Liver (tissue), 9 donors: ENCODE data around the gene LRPPRC. TPM values are rescaled to one million over a fixed set of nuclear protein-coding genes. Genes with fewer than 3 reads are reported as not detected.
"Not testable (repeated sequence)": the region's sequence is repeated elsewhere in the genome, so short reads cannot be mapped to it uniquely, and the experiment has no call there.

Experiments
- DNase-seq: peaks from one replicate; pipeline ENCODE4 v3.0.0-alpha.2; 2017; ENCODE audit warnings: low spot score
- H3K27ac ChIP-seq, 2 donors: one replicate each; pipeline ENCODE4 v1.7.0; 2013; ENCODE audit warnings: inconsistent platforms in 2 of 2, low read length in 2 of 2, control low read depth in 1 of 2, low read depth in 1 of 2, mild to moderate bottlenecking in 1 of 2
- H3K27me3 ChIP-seq, 4 donors: one replicate each; pipeline versions ENCODE4 v1.6.1 to v1.7.0; 2013; ENCODE audit warnings: low read length in 3 of 4, inconsistent platforms in 1 of 4, mild to moderate bottlenecking in 1 of 4, moderate library complexity in 1 of 4; ENCODE audit not compliant: control insufficient read depth in 4 of 4, insufficient read depth in 4 of 4
- H3K36me3 ChIP-seq, 4 donors: one replicate each; pipeline versions ENCODE4 v1.6.1 to v1.7.0; 2013; ENCODE audit warnings: low read length in 3 of 4, mild to moderate bottlenecking in 3 of 4, low read depth in 1 of 4, moderate library complexity in 1 of 4; ENCODE audit not compliant: control insufficient read depth in 4 of 4, insufficient read depth in 3 of 4
- H3K4me1 ChIP-seq, 4 donors: one replicate each; pipeline versions ENCODE4 v1.6.1 to v1.7.0; 2013; ENCODE audit warnings: low read length in 3 of 4, mild to moderate bottlenecking in 3 of 4, moderate library complexity in 1 of 4; ENCODE audit not compliant: control insufficient read depth in 4 of 4, insufficient read depth in 4 of 4
- H3K4me3 ChIP-seq, 3 donors: one replicate each; pipeline versions ENCODE4 v1.6.1 to v1.7.0; 2013; ENCODE audit warnings: low read length in 3 of 3, control low read depth in 1 of 3, low read depth in 1 of 3, mild to moderate bottlenecking in 1 of 3
- H3K9ac ChIP-seq, 2 donors: one replicate each; pipeline ENCODE4 v1.7.0; 2013; ENCODE audit warnings: low read length in 2 of 2, mild to moderate bottlenecking in 2 of 2, moderate library complexity in 2 of 2, control low read depth in 1 of 2, low read depth in 1 of 2
- H3K9me3 ChIP-seq, 4 donors: one replicate each; pipeline versions ENCODE4 v1.6.1 to v1.7.0; 2013; ENCODE audit warnings: low read length in 3 of 4; ENCODE audit not compliant: control insufficient read depth in 4 of 4
- EGR1 ChIP-seq, 2 donors: IDR thresholded peaks; 2 replicates each; pipeline ENCODE4 v1.6.1; 2016 to 2018; ENCODE audit warnings: antibody characterized with exemption in 2 of 2, low read depth in 2 of 2
- FOXA1 ChIP-seq: IDR thresholded peaks from 2 replicates; pipeline ENCODE4 v1.6.1; 2016; ENCODE audit warnings: antibody characterized with exemption
- FOXA2 ChIP-seq: IDR thresholded peaks from 2 replicates; pipeline ENCODE4 v1.6.1; 2016; ENCODE audit warnings: antibody characterized with exemption
- GABPA ChIP-seq, 2 donors: IDR thresholded peaks in 1 of 2; conservative IDR thresholded peaks in 1 of 2; 2 replicates each; pipeline ENCODE4 v1.6.1; 2016; ENCODE audit warnings: antibody characterized with exemption in 2 of 2, mild to moderate bottlenecking in 1 of 2, moderate library complexity in 1 of 2
- HNF4A ChIP-seq, 2 donors: conservative IDR thresholded peaks; 2 replicates each; pipeline ENCODE4 v1.6.1; 2016; ENCODE audit warnings: antibody characterized with exemption in 2 of 2, mild to moderate bottlenecking in 2 of 2
- HNF4G ChIP-seq: IDR thresholded peaks from 2 replicates; pipeline ENCODE4 v1.6.1; 2016; ENCODE audit warnings: antibody characterized with exemption
- JUND ChIP-seq, 2 donors: IDR thresholded peaks; 2 replicates each; pipeline ENCODE4 v1.6.1; 2016; ENCODE audit warnings: antibody characterized with exemption in 2 of 2
- MAX ChIP-seq: IDR thresholded peaks from 2 replicates; pipeline ENCODE4 v1.6.1; 2016; ENCODE audit warnings: antibody characterized with exemption
- NR2F2 ChIP-seq: IDR thresholded peaks from 2 replicates; pipeline ENCODE4 v1.6.1; 2016; ENCODE audit warnings: antibody characterized with exemption
- RAD21 ChIP-seq, 2 donors: IDR thresholded peaks; 2 replicates each; pipeline ENCODE4 v1.6.1; 2016; ENCODE audit warnings: antibody characterized with exemption in 2 of 2, mild to moderate bottlenecking in 2 of 2
- REST ChIP-seq: IDR thresholded peaks from 2 replicates; pipeline ENCODE4 v1.6.1; 2016; ENCODE audit warnings: antibody characterized with exemption, mild to moderate bottlenecking
- RXRA ChIP-seq, 2 donors: IDR thresholded peaks; 2 replicates each; pipeline ENCODE4 v1.6.1; 2017 to 2018; ENCODE audit warnings: antibody characterized with exemption in 2 of 2, mild to moderate bottlenecking in 1 of 2
- SP1 ChIP-seq: IDR thresholded peaks from 2 replicates; pipeline ENCODE4 v1.6.1; 2018; ENCODE audit warnings: antibody characterized with exemption, mild to moderate bottlenecking
- TAF1 ChIP-seq: conservative IDR thresholded peaks from 2 replicates; pipeline ENCODE4 v1.6.1; 2016; ENCODE audit warnings: antibody characterized with exemption, mild to moderate bottlenecking
- YY1 ChIP-seq: IDR thresholded peaks from 2 replicates; pipeline ENCODE4 v1.6.1; 2016; ENCODE audit warnings: antibody characterized with exemption, mild to moderate bottlenecking
- WGBS: extraction: QIAGEN DNeasy Blood & Tissue Kit; methylation state at CpG from one replicate; pipeline ENCODE4 v1.1.7; 2013; 5-methylcytosine and 5-hydroxymethylcytosine counted together
- polyA plus RNA-seq, 2 donors: library from polyadenylated mRNA; stranded (reverse) in 1 of 2; unstranded in 1 of 2; fragments of 200-250 nt in 1 of 2; fragments of >200 nt in 1 of 2; fragmentation: Nextera tagmentation in 1 of 2; extraction: Ambion mirVana in 1 of 2; gene quantifications; one replicate each; pipeline versions ENCODE4 v1.2.1 to v1.2.3, GENCODE V29; 2013 to 2015
- total RNA-seq, 2 donors: library from RNA; depleted of rRNA; stranded (reverse); fragments of >200 nt; gene quantifications; one replicate each; pipeline ENCODE4 v1.2.3, GENCODE V29; 2014
- TF ChIP-seq, protein P1 (sequence below): IDR thresholded peaks from 2 replicates; pipeline ENCODE4 v1.6.1; 2016; ENCODE audit warnings: antibody characterized with exemption
- TF ChIP-seq, protein P2 (sequence below): fragments of 150-350 bp; IDR thresholded peaks from 2 replicates; pipeline ENCODE4 v1.5.1; 2017; ENCODE audit warnings: improper control_type of control experiment, low read depth, low read length; ENCODE audit not compliant: missing input control
- TF ChIP-seq, protein P3 (sequence below): IDR thresholded peaks from 2 replicates; pipeline ENCODE4 v1.6.1; 2016; ENCODE audit warnings: antibody characterized with exemption
- donor health status: healthy.
- donor health status: healthy.
- donor health status: healthy.
- donor health status: healthy.
- donor health status: healthy.

Gene LRPPRC
- total and polyA plus RNA-seq, 4 donors = 24.5 to 62.3 (median 34.4) TPM

DNA sequence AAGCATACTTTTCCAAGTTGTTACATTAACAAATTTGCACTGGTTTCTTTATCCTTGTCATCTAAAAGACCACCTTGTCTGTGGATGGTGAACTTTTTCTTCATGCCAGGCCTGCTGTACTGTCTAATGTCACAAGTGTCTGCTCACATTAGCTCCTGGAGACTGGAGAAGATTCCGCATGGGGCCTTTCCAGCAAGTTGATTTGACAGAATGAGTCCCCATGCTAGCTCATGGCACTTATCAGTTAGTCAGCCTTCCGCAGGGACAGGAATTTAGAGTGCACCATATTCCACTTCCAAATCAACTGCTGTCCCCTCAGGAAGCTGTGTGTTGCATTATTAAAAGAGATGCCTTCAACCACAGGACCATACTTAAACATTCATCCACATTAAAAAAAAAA is 41.4 kb upstream of the LRPPRC start:
- H3K9ac ChIP-seq = no peak overlapping the region
- no peaks in the 10 kb centered on the region for H3K27me3 ChIP-seq
- no peaks in the 10 kb centered on the region for H3K36me3 ChIP-seq
- H3K4me3 ChIP-seq = no peak overlapping the region
- no peak overlapping the region for H3K27ac ChIP-seq
- no peak for TF ChIP-seq MAX
- no peak for TF ChIP-seq HNF4G
- TF ChIP-seq YY1 = no peak
- no peak for TF ChIP-seq HNF4A (conservative IDR thresholded peaks at IDR 0.05)
- TF ChIP-seq FOXA2 = no peak
- TF ChIP-seq, protein P1, sequence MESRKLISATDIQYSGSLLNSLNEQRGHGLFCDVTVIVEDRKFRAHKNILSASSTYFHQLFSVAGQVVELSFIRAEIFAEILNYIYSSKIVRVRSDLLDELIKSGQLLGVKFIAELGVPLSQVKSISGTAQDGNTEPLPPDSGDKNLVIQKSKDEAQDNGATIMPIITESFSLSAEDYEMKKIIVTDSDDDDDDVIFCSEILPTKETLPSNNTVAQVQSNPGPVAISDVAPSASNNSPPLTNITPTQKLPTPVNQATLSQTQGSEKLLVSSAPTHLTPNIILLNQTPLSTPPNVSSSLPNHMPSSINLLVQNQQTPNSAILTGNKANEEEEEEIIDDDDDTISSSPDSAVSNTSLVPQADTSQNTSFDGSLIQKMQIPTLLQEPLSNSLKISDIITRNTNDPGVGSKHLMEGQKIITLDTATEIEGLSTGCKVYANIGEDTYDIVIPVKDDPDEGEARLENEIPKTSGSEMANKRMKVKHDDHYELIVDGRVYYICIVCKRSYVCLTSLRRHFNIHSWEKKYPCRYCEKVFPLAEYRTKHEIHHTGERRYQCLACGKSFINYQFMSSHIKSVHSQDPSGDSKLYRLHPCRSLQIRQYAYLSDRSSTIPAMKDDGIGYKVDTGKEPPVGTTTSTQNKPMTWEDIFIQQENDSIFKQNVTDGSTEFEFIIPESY = no peak
- TF ChIP-seq, protein P2, sequence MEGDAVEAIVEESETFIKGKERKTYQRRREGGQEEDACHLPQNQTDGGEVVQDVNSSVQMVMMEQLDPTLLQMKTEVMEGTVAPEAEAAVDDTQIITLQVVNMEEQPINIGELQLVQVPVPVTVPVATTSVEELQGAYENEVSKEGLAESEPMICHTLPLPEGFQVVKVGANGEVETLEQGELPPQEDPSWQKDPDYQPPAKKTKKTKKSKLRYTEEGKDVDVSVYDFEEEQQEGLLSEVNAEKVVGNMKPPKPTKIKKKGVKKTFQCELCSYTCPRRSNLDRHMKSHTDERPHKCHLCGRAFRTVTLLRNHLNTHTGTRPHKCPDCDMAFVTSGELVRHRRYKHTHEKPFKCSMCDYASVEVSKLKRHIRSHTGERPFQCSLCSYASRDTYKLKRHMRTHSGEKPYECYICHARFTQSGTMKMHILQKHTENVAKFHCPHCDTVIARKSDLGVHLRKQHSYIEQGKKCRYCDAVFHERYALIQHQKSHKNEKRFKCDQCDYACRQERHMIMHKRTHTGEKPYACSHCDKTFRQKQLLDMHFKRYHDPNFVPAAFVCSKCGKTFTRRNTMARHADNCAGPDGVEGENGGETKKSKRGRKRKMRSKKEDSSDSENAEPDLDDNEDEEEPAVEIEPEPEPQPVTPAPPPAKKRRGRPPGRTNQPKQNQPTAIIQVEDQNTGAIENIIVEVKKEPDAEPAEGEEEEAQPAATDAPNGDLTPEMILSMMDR = no peak
- TF ChIP-seq TAF1 = no peak
- TF ChIP-seq FOXA1 = no peak
- TF ChIP-seq RXRA (IDR thresholded peaks at IDR 0.05) = no peak
- TF ChIP-seq JUND (IDR thresholded peaks at IDR 0.05) = no peak
- no peaks in the 10 kb centered on the region for H3K4me1 ChIP-seq
- whole genome bisulfite sequencing = 91% methylated on average over 2 of the region's 2 CpGs
- no peak for DNase-seq
- H3K9me3 ChIP-seq = no peaks in the 10 kb centered on the region

DNA sequence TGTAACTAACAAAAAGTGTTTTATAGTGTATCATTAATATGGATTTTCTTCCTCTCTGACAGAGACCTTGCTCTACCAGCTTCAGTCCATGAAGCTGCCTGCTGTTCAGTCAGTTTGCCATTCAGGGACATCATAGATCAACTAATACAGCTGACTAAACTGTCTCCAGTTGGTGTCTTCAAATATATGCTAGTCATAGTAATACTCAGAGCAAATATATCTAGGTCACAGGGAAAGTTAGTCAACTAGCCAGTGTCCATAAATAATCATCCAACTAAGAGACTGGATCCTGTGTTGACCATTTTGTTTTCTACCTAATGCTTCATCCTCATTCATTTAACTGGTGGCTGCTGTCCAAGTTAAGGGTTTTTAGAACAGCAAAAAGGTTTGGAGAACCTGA is 38.2 kb upstream of the LRPPRC start:
- Histone ChIP-seq H3K36me3 (no peaks in the 10 kb centered on the region), H3K9me3 (no peaks in the 10 kb centered on the region), H3K4me1 (no peaks in the 10 kb centered on the region), H3K27me3 (no peaks in the 10 kb centered on the region), H3K9ac (no peak overlapping the region), H3K27ac (no peak overlapping the region), H3K4me3 (no peak overlapping the region)
- no peak for DNase-seq
- TF ChIP-seq, protein P3, sequence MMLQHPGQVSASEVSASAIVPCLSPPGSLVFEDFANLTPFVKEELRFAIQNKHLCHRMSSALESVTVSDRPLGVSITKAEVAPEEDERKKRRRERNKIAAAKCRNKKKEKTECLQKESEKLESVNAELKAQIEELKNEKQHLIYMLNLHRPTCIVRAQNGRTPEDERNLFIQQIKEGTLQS = no peak
- TF ChIP-seq, protein P2 = no peak
- TF ChIP-seq REST (no peak), NR2F2 (no peak), FOXA1 (no peak), GABPA (IDR thresholded peaks at IDR 0.05 in 1 of 2, conservative IDR thresholded peaks at IDR 0.05 in 1 of 2) (no peak), YY1 (no peak), EGR1 (IDR thresholded peaks at IDR 0.05; ENCODE audit: low read depth in 2 of 2) (no peak), RAD21 (IDR thresholded peaks at IDR 0.05) (no peak), MAX (no peak), JUND (IDR thresholded peaks at IDR 0.05) (no peak), SP1 (no peak), HNF4G (no peak), HNF4A (conservative IDR thresholded peaks at IDR 0.05) (no peak), RXRA (IDR thresholded peaks at IDR 0.05) (no peak), FOXA2 (no peak)

DNA sequence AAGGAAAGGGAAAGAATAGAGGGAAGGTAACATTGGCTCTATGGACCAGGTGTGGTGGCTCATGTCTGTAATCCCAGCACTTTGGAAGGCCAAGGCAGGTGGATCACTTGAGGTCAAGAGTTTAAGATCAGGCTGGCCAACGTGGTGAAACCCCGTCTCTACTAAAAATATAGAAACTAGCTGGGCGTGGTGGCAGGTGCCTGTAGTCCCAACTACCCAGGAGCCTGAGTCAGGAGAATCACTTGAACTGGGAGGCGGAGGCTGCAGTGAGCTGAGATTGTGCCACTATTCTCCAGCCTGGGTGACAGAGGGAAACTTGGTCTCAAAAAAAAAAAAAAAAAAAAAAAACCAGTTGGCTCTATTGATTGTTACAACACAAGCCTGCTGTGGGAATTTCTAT is 31.3 kb upstream of the LRPPRC start:
- H3K9me3 ChIP-seq, H3K4me3 ChIP-seq, H3K27me3 ChIP-seq, H3K36me3 ChIP-seq, DNase-seq, H3K4me1 ChIP-seq, H3K27ac ChIP-seq, H3K9ac ChIP-seq: not testable (repeated sequence)
- WGBS = 85% methylated on average over 4 of the region's 4 CpGs
